ENCODE data around the gene BOK.

Gene BOK

DNA sequence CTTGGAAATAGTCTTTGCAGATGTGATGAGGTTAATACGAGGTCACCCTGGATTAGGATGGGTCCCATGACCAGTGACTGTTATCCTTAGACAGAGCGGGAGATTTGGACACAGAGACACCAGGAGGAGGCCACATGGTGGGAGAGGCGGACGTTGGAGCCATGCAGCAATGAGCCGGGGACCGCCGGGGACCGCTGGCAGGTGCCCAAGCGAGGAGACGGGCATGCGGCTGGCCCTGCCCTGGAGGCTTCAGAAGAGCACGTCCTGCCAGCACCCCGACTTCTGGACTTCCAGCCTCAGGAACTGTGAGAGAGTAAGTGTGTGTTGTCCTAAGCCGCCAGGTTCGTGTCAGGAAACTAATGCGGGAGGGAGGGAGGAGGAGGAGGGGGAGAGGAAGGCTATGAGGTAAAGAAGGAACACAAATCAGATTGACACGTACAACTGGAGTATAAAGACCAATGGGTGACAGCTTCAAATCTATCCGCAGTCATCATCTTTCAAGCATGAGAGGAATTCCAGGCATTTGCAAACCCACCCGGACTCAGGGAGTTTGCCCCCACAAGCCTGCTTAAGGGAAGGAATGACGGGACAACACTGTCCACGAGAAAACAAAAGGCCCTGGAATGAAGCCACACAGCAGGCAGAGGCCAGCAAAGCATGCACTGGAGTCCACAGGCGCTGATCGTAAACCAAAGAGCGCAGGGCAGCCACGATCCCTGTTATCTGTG is 11.6 kb upstream of the BOK start:
- no peaks in the 10 kb centered on the region; the same call in 1 of the 2 replicates for H3K27me3 ChIP-seq (ENCODE audit: insufficient read depth, low read depth)
- H4K20me1 ChIP-seq (ENCODE audit: insufficient read depth) = no peaks in the 10 kb centered on the region
- peaks cover 9% of the 10 kb centered on the region for H3K4me1 ChIP-seq (ENCODE audit: low read depth, poor library complexity, severe bottlenecking)
- H3K27ac ChIP-seq = no peak overlapping the region
- TF ChIP-seq, protein P1, sequence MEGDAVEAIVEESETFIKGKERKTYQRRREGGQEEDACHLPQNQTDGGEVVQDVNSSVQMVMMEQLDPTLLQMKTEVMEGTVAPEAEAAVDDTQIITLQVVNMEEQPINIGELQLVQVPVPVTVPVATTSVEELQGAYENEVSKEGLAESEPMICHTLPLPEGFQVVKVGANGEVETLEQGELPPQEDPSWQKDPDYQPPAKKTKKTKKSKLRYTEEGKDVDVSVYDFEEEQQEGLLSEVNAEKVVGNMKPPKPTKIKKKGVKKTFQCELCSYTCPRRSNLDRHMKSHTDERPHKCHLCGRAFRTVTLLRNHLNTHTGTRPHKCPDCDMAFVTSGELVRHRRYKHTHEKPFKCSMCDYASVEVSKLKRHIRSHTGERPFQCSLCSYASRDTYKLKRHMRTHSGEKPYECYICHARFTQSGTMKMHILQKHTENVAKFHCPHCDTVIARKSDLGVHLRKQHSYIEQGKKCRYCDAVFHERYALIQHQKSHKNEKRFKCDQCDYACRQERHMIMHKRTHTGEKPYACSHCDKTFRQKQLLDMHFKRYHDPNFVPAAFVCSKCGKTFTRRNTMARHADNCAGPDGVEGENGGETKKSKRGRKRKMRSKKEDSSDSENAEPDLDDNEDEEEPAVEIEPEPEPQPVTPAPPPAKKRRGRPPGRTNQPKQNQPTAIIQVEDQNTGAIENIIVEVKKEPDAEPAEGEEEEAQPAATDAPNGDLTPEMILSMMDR (conservative IDR thresholded peaks at IDR 0.05; ENCODE audit: low read depth, low read length) = no peak
- no peak overlapping the region for H3K4me2 ChIP-seq
- H2AFZ ChIP-seq (ENCODE audit: low read depth) = no peak overlapping the region
- no peaks in the 10 kb centered on the region for H3K79me2 ChIP-seq (ENCODE audit: insufficient read depth, low read depth)
- no peak overlapping the region for H3K4me3 ChIP-seq (IDR thresholded peaks at IDR 0.05; ENCODE audit: insufficient read depth, low read depth, low read length)
- no peaks in the 10 kb centered on the region for H3K36me3 ChIP-seq (ENCODE audit: insufficient read depth)
- H3K9ac ChIP-seq = no peak overlapping the region

GRCh38 chr2:241547781-241548450 is 10.6 kb upstream of the BOK start:
- Histone ChIP-seq H3K27me3 (ENCODE audit: insufficient read depth, low read depth) (no peaks in the 10 kb centered on the region; the same call in 1 of the 2 replicates), H3K4me2 (no peak overlapping the region), H3K4me3 (IDR thresholded peaks at IDR 0.05; ENCODE audit: insufficient read depth, low read depth, low read length) (no peak overlapping the region), H3K4me1 (ENCODE audit: low read depth, poor library complexity, severe bottlenecking) (peaks cover 9% of the 10 kb centered on the region), H3K36me3 (ENCODE audit: insufficient read depth) (no peaks in the 10 kb centered on the region), H3K27ac (no peak overlapping the region), H4K20me1 (ENCODE audit: insufficient read depth) (no peaks in the 10 kb centered on the region), H3K9ac (no peak overlapping the region), H2AFZ (ENCODE audit: low read depth) (no peak overlapping the region), H3K79me2 (ENCODE audit: insufficient read depth, low read depth) (no peaks in the 10 kb centered on the region)
- TF ChIP-seq, protein P1 (conservative IDR thresholded peaks at IDR 0.05; ENCODE audit: low read depth, low read length) = no peak

GRCh38 chr2:241548451-241548835 is 10.1 kb upstream of the BOK start:
- Histone ChIP-seq H3K9ac (no peak overlapping the region), H3K79me2 (ENCODE audit: insufficient read depth, low read depth) (no peaks in the 10 kb centered on the region), H3K4me1 (ENCODE audit: low read depth, poor library complexity, severe bottlenecking) (peaks cover 9% of the 10 kb centered on the region), H2AFZ (ENCODE audit: low read depth) (no peak overlapping the region), H3K36me3 (ENCODE audit: insufficient read depth) (no peaks in the 10 kb centered on the region), H3K27ac (no peak overlapping the region), H4K20me1 (ENCODE audit: insufficient read depth) (no peaks in the 10 kb centered on the region), H3K4me2 (no peak overlapping the region), H3K4me3 (IDR thresholded peaks at IDR 0.05; ENCODE audit: insufficient read depth, low read depth, low read length) (no peak overlapping the region), H3K27me3 (ENCODE audit: insufficient read depth, low read depth) (no peaks in the 10 kb centered on the region; the same call in 1 of the 2 replicates)
- TF ChIP-seq, protein P1 (conservative IDR thresholded peaks at IDR 0.05; ENCODE audit: low read depth, low read length) = no peak

GRCh38 chr2:241550616-241551580 is 7.6 kb upstream of the BOK start:
- Histone ChIP-seq H3K79me2 (ENCODE audit: insufficient read depth, low read depth) (no peaks in the 10 kb centered on the region), H3K27me3 (ENCODE audit: insufficient read depth, low read depth) (no peaks in the 10 kb centered on the region; the same call in 1 of the 2 replicates), H2AFZ (ENCODE audit: low read depth) (no peak overlapping the region), H4K20me1 (ENCODE audit: insufficient read depth) (no peaks in the 10 kb centered on the region), H3K4me3 (IDR thresholded peaks at IDR 0.05; ENCODE audit: insufficient read depth, low read depth, low read length) (no peak overlapping the region), H3K36me3 (ENCODE audit: insufficient read depth) (no peaks in the 10 kb centered on the region), H3K9ac (no peak overlapping the region), H3K4me2 (no peak overlapping the region), H3K27ac (no peak overlapping the region), H3K4me1 (ENCODE audit: low read depth, poor library complexity, severe bottlenecking) (no peaks in the 10 kb centered on the region)
- TF ChIP-seq, protein P1 (conservative IDR thresholded peaks at IDR 0.05; ENCODE audit: low read depth, low read length) = no peak

Measured in KMS-11 (cell line).